Activated T-cell treated with anti-CD3 and anti-CD28 coated beads, Interleukin-2, amount 50 U/mL, for 24 hours (primary cell): ENCODE measurements around the gene GOLPH3.
"Not testable (repeated sequence)": the region's sequence is repeated elsewhere in the genome, so short reads cannot be mapped to it uniquely, and the experiment has no call there.

Experiments
- DNase-seq: peaks from one replicate; pipeline ENCODE4 v3.0.0-alpha.2; 2020
- H3K27ac Mint-ChIP-seq: 2 replicates; pipeline ENCODE4 v1.8.0; 2020; ENCODE audit warnings: mild to moderate bottlenecking, mixed read lengths
- H3K27me3 Mint-ChIP-seq: 2 replicates; pipeline ENCODE4 v1.8.0; 2020; ENCODE audit warnings: mixed read lengths
- H3K36me3 Mint-ChIP-seq: 2 replicates; pipeline ENCODE4 v1.8.0; 2020; ENCODE audit warnings: low read depth, mixed read lengths
- H3K4me1 Mint-ChIP-seq: 2 replicates; pipeline ENCODE4 v1.8.0; 2020; ENCODE audit warnings: low read depth, mixed read lengths
- H3K4me3 Mint-ChIP-seq: 2 replicates; pipeline ENCODE4 v1.8.0; 2020; ENCODE audit warnings: mild to moderate bottlenecking, moderate library complexity, mixed read lengths
- H3K9me3 Mint-ChIP-seq: 2 replicates; pipeline ENCODE4 v1.8.0; 2020; ENCODE audit warnings: mixed read lengths

The GOLPH3 gene

GRCh38 chr5:32190095-32190494 is 16.0 kb upstream of the GOLPH3 start:
- no peak overlapping the region for H3K27ac Mint-ChIP-seq
- H3K36me3 Mint-ChIP-seq = no peaks in the 10 kb centered on the region
- H3K9me3 Mint-ChIP-seq = peaks cover 2% of the 10 kb centered on the region
- DNase-seq = no peak
- peaks cover 3% of the 10 kb centered on the region for H3K4me1 Mint-ChIP-seq
- H3K4me3 Mint-ChIP-seq = no peak overlapping the region
- H3K27me3 Mint-ChIP-seq = peaks cover 8% of the 10 kb centered on the region

DNA sequence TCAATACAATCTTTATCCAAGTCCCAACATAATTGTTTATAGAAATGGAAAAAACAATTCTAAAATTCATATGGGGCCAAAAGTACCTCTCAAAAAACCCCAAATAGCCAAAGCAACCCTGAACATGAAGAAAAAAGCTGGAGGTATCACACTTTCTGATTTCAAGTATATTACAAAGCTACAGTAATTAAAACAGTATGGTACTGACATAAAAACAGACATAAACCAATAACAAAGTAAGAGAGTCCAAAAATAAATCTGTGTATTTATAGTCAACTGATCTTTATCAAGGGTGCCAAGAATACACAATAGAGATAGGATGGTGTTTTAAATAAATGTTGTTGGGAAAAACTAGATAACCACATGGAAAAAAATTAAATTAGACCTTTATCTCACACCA is 13.6 kb upstream of the GOLPH3 start:
- H3K4me3 Mint-ChIP-seq = no peak overlapping the region
- H3K9me3 Mint-ChIP-seq = peaks cover 2% of the 10 kb centered on the region
- H3K27ac Mint-ChIP-seq = no peak overlapping the region

GRCh38 chr5:32182463-32183063 is 8.4 kb upstream of the GOLPH3 start:
- DNase-seq = no peak
- Mint-ChIP-seq H3K27ac (peak overlapping the region; percentile 48), H3K36me3 (no peaks in the 10 kb centered on the region), H3K4me1 (peaks cover 3% of the 10 kb centered on the region), H3K4me3 (no peak overlapping the region), H3K9me3 (peaks cover 2% of the 10 kb centered on the region), H3K27me3 (no peaks in the 10 kb centered on the region)

More for the DNA sequence above, 13.6 kb upstream of the GOLPH3 start:
- DNase-seq = no peak
- peaks cover 2% of the 10 kb centered on the region for H3K4me1 Mint-ChIP-seq
- no peaks in the 10 kb centered on the region for H3K36me3 Mint-ChIP-seq
- H3K27me3 Mint-ChIP-seq = no peaks in the 10 kb centered on the region

DNA sequence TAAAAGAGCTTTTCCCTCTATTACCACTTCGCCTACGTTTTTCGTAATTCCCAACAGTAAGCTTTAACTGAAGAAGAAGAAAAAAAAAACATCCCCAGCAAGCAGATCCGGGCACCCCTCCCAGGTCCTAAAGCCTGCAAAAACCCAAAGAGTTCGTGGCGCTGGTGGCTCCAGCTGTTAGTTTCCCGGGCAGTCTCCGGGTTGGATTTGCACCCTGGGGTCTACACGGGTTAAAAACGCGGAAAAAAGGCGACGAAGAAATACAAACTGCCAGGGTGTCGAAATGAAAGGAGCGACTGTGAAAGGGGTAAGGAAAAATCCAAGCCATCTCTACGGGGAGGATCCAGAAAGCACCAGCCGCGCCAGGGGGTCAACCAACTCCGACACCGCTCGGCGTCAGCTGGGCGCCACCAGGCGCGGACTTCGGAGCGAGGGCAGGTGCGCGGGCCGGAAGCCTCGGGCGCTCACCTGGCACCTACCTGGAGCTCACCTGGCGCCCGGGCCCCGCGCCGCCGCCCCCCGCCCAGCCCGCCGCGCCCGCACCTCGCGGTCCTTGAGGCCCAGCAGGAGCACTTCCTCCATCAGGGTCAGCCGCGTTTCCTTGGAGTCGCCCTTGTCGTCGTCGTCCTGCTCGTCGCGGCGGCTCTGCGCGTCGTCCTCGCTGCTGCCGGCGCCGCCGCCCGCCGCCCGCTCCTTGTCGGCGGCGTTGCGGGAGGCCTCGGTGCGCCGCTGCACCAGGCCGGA is 680 bp downstream of the GOLPH3 start:
- peak overlapping the region; percentile 98 for H3K27ac Mint-ChIP-seq
- peak overlapping the region; percentile 99 for H3K4me3 Mint-ChIP-seq
- peaks cover 41% of the 10 kb centered on the region for H3K4me1 Mint-ChIP-seq
- DNase-seq = no peak
- no peaks in the 10 kb centered on the region for H3K27me3 Mint-ChIP-seq
- H3K9me3 Mint-ChIP-seq = peaks cover 2% of the 10 kb centered on the region
- peaks cover 61% of the 10 kb centered on the region for H3K36me3 Mint-ChIP-seq

- Mint-ChIP-seq H3K4me1 (peaks cover 44% of the 10 kb centered on the region), H3K36me3 (peaks cover 65% of the 10 kb centered on the region), H3K27ac (peak overlapping the region; percentile 98), H3K4me3 (peak overlapping the region; percentile 99), H3K9me3 (peaks cover 2% of the 10 kb centered on the region), H3K27me3 (no peaks in the 10 kb centered on the region)
- DNase-seq = no peak
These were observed 1.2 kb downstream of the GOLPH3 start for GRCh38 chr5:32172923-32173266.

GRCh38 chr5:32172186-32172911 is 1.8 kb downstream of the GOLPH3 start:
- H3K36me3 Mint-ChIP-seq = peaks cover 71% of the 10 kb centered on the region
- H3K27ac Mint-ChIP-seq = peak overlapping the region; percentile 98
- not testable (repeated sequence) for H3K9me3 Mint-ChIP-seq, H3K27me3 Mint-ChIP-seq
- peaks cover 44% of the 10 kb centered on the region for H3K4me1 Mint-ChIP-seq
- peak; percentile 40 for DNase-seq
- H3K4me3 Mint-ChIP-seq = peak overlapping the region; percentile 99

- Mint-ChIP-seq H3K27ac (peak overlapping the region; percentile 72), H3K4me3 (peak overlapping the region; percentile 99), H3K4me1 (peaks cover 51% of the 10 kb centered on the region), H3K36me3 (peaks cover 88% of the 10 kb centered on the region), H3K27me3 (no peaks in the 10 kb centered on the region), H3K9me3 (no peaks in the 10 kb centered on the region)
- no peak for DNase-seq
These were observed 3.6 kb downstream of the GOLPH3 start for GRCh38 chr5:32170303-32171151.

DNA sequence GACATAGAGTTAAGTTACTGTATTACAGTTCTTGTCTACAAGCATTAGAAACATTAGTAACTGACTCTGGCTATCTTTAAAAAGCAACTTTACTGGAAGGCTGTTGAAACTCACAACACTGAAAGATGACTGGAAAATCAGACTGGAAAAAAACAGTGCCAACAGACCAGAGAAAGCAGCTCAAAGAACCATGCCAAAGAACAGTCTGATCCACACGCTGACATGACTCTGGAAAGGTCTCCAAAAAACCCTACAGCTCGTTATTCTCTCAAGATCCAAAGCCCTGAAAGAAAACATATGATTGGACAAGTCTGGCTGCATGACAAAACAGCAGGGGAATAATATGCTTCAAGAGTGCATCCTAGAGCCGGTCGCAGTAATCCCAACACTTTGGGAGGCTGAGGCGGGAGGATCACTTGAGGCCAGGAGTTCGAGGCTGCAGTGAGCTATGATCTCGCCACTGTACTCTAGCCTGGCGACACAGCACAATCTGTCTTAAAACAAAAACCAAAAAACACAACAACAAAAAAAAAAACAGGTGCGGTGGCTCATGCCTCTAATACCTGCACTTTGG is 5.6 kb downstream of the GOLPH3 start:
- DNase-seq = no peak
- Mint-ChIP-seq H3K27ac (peak overlapping the region; percentile 9), H3K4me1 (peaks cover 63% of the 10 kb centered on the region), H3K9me3 (no peaks in the 10 kb centered on the region), H3K4me3 (peak overlapping the region; percentile 7), H3K36me3 (peaks cover 90% of the 10 kb centered on the region), H3K27me3 (no peaks in the 10 kb centered on the region)

DNA sequence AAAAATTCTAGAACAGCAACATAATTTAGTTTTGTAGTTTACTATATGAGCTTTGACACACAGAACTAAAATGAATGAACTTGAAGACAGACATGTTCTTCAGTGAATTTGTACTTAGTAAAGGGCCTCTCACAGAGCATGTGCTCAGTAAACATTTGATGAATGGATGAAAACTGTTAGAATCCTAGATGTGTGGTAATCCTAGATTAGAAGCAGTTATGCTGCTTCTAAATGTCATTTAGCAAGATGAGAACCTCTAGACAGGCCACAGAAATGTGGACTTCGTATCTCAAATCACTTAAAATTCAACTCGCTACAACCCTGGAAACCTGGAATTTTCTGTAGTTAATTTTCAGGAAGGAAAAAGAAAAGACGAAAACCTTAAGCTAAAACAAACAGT is 8.5 kb downstream of the GOLPH3 start:
- no peak overlapping the region for H3K4me3 Mint-ChIP-seq
- DNase-seq = no peak
- peak overlapping the region; percentile 59 for H3K27ac Mint-ChIP-seq
- H3K4me1 Mint-ChIP-seq = peaks cover 61% of the 10 kb centered on the region
- H3K9me3 Mint-ChIP-seq = no peaks in the 10 kb centered on the region
- H3K36me3 Mint-ChIP-seq = peaks cover 77% of the 10 kb centered on the region
- no peaks in the 10 kb centered on the region for H3K27me3 Mint-ChIP-seq

DNA sequence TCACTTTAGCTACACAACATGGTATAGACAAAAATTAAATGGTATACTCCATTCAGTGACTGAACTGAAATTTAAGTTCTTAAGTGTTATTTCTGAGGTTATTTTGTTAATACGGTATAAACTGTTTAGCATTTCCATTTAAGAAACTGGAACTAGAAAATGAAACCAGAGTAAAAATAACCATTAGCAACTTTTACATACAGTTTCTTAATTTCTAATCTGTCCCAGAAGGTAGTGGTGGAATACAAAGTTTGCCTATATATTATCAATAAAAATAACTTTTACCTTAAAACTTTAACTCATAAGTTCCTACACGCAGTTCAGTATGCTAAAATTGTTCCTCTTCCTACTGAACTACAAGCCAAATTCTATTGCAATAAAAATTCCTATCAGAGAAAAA is 10.3 kb downstream of the GOLPH3 start:
- no peak overlapping the region for H3K4me3 Mint-ChIP-seq
- no peak for DNase-seq
- H3K9me3 Mint-ChIP-seq = no peaks in the 10 kb centered on the region
- H3K4me1 Mint-ChIP-seq = peaks cover 49% of the 10 kb centered on the region
- no peaks in the 10 kb centered on the region for H3K27me3 Mint-ChIP-seq
- H3K36me3 Mint-ChIP-seq = peaks cover 62% of the 10 kb centered on the region
- H3K27ac Mint-ChIP-seq = peak overlapping the region; percentile 22

DNA sequence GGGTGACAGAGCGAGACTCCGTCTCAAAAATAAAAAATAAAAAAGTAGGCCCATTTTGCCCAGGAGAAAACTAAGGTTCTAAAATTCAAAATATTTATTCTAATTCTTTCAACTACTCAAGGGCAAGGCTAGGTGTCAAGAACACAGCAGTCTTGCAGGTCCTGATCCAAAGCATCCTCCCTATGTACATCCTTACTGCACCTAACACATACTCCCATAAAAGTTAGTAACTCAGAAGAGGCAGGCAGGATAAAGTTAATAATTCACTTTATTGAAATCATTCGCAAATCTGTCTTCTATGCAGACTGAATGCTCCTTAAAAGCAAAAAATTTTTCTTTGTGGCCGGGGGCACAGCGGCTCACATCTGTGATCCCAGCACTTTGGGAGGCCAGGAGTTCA is 11.1 kb downstream of the GOLPH3 start:
- peaks cover 43% of the 10 kb centered on the region for H3K4me1 Mint-ChIP-seq
- peaks cover 54% of the 10 kb centered on the region for H3K36me3 Mint-ChIP-seq
- no peaks in the 10 kb centered on the region for H3K9me3 Mint-ChIP-seq
- no peak overlapping the region for H3K27ac Mint-ChIP-seq
- H3K4me3 Mint-ChIP-seq = no peak overlapping the region
- no peak for DNase-seq
- H3K27me3 Mint-ChIP-seq = no peaks in the 10 kb centered on the region

DNA sequence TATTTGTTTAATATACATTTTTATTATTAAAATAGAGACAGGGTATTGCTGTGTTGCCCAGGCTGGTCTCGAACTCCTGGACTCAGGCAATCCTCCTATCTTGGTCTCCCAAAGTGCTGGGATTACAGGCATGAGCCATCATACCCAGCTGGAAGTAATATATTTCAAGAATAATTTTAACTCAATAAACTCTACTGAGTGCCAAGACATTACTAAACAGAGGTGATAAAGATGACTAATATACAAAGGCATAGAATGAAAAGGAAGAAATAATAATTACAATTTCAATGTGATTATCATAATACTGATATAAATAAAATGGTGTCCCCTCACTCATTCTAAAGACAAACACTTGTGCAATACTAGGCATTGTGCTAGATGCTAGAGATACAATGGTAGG is 13.9 kb downstream of the GOLPH3 start:
- Mint-ChIP-seq H3K9me3 (no peaks in the 10 kb centered on the region), H3K4me1 (peaks cover 38% of the 10 kb centered on the region), H3K4me3 (no peak overlapping the region), H3K27ac (no peak overlapping the region), H3K27me3 (no peaks in the 10 kb centered on the region), H3K36me3 (peaks cover 42% of the 10 kb centered on the region)
- no peak for DNase-seq

GRCh38 chr5:32159328-32160072 is 14.6 kb downstream of the GOLPH3 start:
- Mint-ChIP-seq H3K27me3 (no peaks in the 10 kb centered on the region), H3K9me3 (no peaks in the 10 kb centered on the region), H3K4me1 (peaks cover 39% of the 10 kb centered on the region), H3K4me3 (no peak overlapping the region), H3K36me3 (peaks cover 41% of the 10 kb centered on the region), H3K27ac (no peak overlapping the region)
- DNase-seq = no peak

DNA sequence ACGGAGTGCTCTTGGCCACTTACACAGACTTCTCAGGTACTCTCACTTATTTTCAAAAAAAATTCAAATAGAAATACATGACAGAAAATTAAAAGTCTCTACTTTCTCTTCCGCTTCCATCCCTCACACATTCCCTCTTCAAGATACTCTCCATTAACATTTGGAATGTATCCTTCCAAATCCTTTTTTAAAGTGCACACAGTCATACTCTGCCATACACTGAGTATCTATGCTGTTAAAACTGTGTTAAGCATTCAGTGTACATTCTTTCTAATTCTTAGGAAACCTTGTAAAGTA is 15.5 kb downstream of the GOLPH3 start:
- H3K4me3 Mint-ChIP-seq = no peak overlapping the region
- H3K9me3 Mint-ChIP-seq = no peaks in the 10 kb centered on the region
- no peak for DNase-seq
- no peak overlapping the region for H3K27ac Mint-ChIP-seq
- H3K36me3 Mint-ChIP-seq = peaks cover 43% of the 10 kb centered on the region
- no peaks in the 10 kb centered on the region for H3K27me3 Mint-ChIP-seq
- peaks cover 40% of the 10 kb centered on the region for H3K4me1 Mint-ChIP-seq
